PFSK-1 (cell line): ENCODE data around the gene TTC12.

Source experiments
- FOXP2 ChIP-seq: optimal IDR thresholded peaks from 2 replicates; pipeline ENCODE3; 2011; ENCODE audit warnings: borderline replicate concordance, control low read depth, inconsistent platforms; ENCODE audit not compliant: insufficient read depth; ENCODE audit errors: extremely low read length, extremely low read depth
- POLR2AphosphoS5 ChIP-seq: IDR thresholded peaks from 2 replicates; pipeline ENCODE4 v1.6.1; 2012; ENCODE audit warnings: low read depth, mild to moderate bottlenecking, control low read depth, low read length, moderate library complexity
- SIN3A ChIP-seq: IDR thresholded peaks from 2 replicates; pipeline ENCODE4 v1.6.1; 2012; ENCODE audit warnings: mild to moderate bottlenecking, low read length, moderate library complexity, borderline replicate concordance; ENCODE audit not compliant: insufficient read depth
- TAF1 ChIP-seq: IDR thresholded peaks from 2 replicates; pipeline ENCODE4 v1.6.1; 2012; ENCODE audit warnings: low read length, control low read depth, borderline replicate concordance; ENCODE audit not compliant: insufficient read depth
- TF ChIP-seq, protein P1 (sequence below), 2 experiments: IDR thresholded peaks; 2 replicates each; pipeline versions ENCODE4 v1.6.1 to v1.8.0; 2011 to 2012; ENCODE audit warnings: low read depth in 2 of 2, low read length in 2 of 2, control low read depth in 1 of 2, inconsistent platforms in 1 of 2, mild to moderate bottlenecking in 1 of 2, moderate library complexity in 1 of 2; ENCODE audit not compliant: insufficient read depth in 1 of 2

- TF ChIP-seq TAF1: no peak
- TF ChIP-seq, protein P1, sequence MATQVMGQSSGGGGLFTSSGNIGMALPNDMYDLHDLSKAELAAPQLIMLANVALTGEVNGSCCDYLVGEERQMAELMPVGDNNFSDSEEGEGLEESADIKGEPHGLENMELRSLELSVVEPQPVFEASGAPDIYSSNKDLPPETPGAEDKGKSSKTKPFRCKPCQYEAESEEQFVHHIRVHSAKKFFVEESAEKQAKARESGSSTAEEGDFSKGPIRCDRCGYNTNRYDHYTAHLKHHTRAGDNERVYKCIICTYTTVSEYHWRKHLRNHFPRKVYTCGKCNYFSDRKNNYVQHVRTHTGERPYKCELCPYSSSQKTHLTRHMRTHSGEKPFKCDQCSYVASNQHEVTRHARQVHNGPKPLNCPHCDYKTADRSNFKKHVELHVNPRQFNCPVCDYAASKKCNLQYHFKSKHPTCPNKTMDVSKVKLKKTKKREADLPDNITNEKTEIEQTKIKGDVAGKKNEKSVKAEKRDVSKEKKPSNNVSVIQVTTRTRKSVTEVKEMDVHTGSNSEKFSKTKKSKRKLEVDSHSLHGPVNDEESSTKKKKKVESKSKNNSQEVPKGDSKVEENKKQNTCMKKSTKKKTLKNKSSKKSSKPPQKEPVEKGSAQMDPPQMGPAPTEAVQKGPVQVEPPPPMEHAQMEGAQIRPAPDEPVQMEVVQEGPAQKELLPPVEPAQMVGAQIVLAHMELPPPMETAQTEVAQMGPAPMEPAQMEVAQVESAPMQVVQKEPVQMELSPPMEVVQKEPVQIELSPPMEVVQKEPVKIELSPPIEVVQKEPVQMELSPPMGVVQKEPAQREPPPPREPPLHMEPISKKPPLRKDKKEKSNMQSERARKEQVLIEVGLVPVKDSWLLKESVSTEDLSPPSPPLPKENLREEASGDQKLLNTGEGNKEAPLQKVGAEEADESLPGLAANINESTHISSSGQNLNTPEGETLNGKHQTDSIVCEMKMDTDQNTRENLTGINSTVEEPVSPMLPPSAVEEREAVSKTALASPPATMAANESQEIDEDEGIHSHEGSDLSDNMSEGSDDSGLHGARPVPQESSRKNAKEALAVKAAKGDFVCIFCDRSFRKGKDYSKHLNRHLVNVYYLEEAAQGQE (IDR thresholded peaks at IDR 0.05; ENCODE audit: insufficient read depth in 1 of 2, low read depth in 2 of 2, low read length in 2 of 2): no peak
- no peak for TF ChIP-seq SIN3A
- TF ChIP-seq POLR2AphosphoS5: no peak
- TF ChIP-seq FOXP2: no peak
These were observed 33.2 kb upstream of the TTC12 start for GRCh38 chr11:113281052-113281725.
